Smooth muscle cell of trachea (primary cell): ENCODE data around the gene C3orf18. TPM values are rescaled to one million over a fixed set of nuclear protein-coding genes. Genes with fewer than 3 reads are reported as not detected.

Experiments used
- total RNA-seq: library from RNA; depleted of rRNA; stranded (reverse); fragments of >200 nt; gene quantifications from 2 replicates; pipeline ENCODE4 v1.2.1, GENCODE V29; 2014

Gene C3orf18
- total RNA-seq: 22.7 and 32.9 TPM in 2 replicates

DNA sequence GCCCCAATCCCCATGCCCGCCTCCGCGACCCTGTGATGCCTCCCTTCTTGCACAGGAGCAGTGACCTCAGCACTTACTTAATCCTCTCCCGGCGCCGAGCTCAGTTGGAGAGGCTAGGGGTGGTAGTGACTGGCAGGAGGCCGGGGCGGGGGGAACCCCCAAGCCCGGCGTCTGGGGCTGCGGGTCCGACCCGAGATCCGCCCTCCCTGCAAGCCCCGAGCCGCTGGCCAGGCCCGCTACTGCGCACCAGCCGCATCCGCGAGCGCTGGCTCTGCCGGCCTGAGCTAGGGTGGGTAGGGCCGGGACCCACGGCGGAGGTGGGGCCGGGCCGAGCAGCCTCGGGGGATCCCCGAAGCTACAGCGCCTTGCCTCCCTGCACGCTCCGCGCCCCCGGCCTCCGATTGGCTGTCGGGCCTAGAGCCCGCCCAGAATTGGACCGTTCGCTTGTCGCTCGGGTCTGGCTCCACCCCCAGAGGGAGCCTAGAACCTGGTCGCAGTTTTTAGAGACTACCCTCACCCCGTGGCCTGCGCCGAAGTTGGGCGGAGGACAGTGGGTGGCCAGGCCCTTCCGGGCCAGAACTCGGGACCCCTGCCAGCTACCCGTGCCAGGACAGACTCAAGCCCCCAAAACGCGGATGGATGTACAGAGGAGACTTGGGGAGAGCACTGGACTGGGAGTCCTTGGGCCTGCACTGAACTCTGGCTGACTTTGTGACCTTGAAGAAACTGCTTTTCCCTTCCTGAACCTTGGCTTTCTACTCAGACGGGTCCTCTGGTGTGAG is at the start of gene C3orf18:
Gene C3orf18, minus strand, starts transcription at position 362 of the 782 bp plus-strand sequence. CDS start 2,048 bp downstream, outside the sequence.

DNA sequence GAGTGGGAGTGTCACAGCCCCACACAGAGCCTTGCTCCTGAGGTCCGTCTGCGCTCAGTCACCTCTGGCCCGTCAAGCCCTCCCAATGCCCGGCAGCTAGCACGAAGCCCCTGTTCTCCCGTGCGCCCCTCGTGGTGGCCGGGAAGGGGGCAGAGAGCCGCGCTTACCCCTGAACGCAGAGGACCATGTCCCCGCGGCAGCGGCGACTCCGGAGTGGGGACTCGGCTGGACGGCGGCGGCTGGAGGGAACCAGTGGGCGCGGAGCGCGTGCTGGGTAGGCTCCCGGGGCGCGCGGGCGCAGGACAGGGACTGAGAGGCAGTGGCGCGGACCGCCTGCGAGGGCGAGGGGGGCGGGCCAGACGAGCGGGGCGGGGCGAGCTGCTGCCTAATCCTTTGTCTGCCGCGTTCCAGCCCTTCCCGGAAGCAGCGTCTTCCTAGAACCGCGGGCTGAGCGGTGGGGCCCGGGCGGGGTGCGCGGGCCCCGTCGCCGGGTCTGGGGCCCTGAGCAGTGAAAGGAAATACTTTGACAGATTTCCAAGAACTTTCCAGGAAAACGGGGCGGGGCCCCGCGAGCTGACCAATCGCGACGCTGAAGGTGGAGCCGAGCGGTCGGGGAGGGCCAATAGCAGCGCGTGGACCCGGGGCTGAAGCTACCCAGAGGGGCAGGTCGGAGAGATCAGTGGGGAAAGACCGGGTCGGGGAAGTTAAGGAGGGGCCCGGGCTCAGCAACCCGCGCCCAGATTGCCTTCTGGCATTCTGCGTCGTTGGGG is 44.1 kb upstream of the C3orf18 start, which contains the start of gene CISH:
Gene CISH, minus strand, starts transcription at position 311 of the 770 bp plus-strand sequence. Its CDS starts 124 bp downstream, at position 187.

DNA sequence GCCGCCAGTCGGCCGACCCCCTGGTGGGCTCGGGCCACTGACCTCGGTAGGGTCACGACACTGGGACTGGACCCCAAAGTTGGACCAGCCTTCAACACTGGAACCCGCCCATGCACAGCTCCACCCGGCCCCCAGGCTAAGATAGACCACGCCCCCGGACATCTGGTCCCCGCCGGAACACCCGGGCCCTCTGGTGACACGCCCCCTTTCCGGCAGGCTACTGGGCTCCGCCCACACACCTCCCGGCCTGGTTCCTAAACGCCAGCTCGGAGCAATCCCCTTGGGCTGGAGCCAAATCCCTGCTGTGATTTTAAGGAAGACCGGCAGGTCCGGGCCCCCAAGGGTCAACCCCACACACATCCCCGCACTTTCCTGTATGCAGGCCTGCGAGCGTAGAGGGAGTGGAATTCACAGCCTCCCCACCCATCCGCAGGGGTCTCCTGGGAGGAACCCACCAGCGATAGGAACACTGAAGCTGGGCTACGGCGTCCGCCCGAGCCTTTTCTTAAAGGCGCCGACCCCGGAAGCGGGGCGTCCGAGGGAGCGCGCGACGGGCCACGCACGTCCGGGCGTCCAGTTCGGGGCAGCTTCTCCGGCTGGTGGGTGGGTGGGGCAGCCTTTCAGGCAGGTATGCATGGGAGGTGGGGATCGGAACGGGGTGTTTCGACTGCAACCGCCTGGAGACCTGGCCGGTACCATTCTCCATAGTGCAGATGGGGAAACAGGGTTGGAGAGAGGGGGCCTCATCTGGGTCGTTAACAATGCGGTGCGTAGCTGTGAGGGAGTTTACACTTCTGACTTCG is 1.6 kb upstream of the C3orf18 start, which contains the start of gene HEMK1:
Gene HEMK1, plus strand, starts transcription at position 576 of the 803 bp plus-strand sequence. CDS start 1,583 bp downstream, outside the sequence.

Other genes starting within 250 kb of the C3orf18 start
- 46.1 and 86.3 TPM in 2 replicates for gene HYAL2, start 245.0 kb downstream of the C3orf18 start, total RNA-seq
- gene TUSC2, start 239.5 kb downstream of the C3orf18 start, total RNA-seq: 11.2 and 20.8 TPM in 2 replicates
- 43.8 and 49.6 TPM in 2 replicates for gene RASSF1, start 226.9 kb downstream of the C3orf18 start, total RNA-seq
- 1.5 and 2.9 TPM in 2 replicates for gene ZMYND10, start 222.0 kb downstream of the C3orf18 start, total RNA-seq
- gene NPRL2, start 217.0 kb downstream of the C3orf18 start, total RNA-seq: 22.5 and 26.5 TPM in 2 replicates
- gene CYB561D2, start 216.9 kb downstream of the C3orf18 start, total RNA-seq: 29.6 and 38.5 TPM in 2 replicates
- 45.5 and 84.4 TPM in 2 replicates for gene TMEM115, start 208.2 kb downstream of the C3orf18 start, total RNA-seq
- not detected in 2 replicates for gene CACNA2D2, start 64.1 kb downstream of the C3orf18 start, total RNA-seq
- 13.7 and 20.7 TPM in 2 replicates for gene HEMK1, start 1.8 kb upstream of the C3orf18 start, total RNA-seq
- 0.73 and 1.3 TPM in 2 replicates for gene CISH, start 44.0 kb upstream of the C3orf18 start, total RNA-seq
- 38.0 and 46.1 TPM in 2 replicates for gene MAPKAPK3, start 49.4 kb upstream of the C3orf18 start, total RNA-seq
- gene DOCK3, start 107.2 kb upstream of the C3orf18 start, total RNA-seq: 0.17 and 0.29 TPM in 2 replicates